ENCODE results near the gene MRNIP.

- TF ChIP-seq CTCF (IDR thresholded peaks at IDR 0.05): no peak
- no peak for TF ChIP-seq POLR2A (IDR thresholded peaks at IDR 0.05)
These were observed 48.4 kb upstream of the MRNIP start for GRCh38 chr5:179906795-179907555.
